Measurements from ENCODE around the gene CPSF3. TPM values are rescaled to one million over a fixed set of nuclear protein-coding genes. Genes with fewer than 3 reads are reported as not detected.

The CPSF3 gene
- total and polyA plus RNA-seq, 2 of the 4 experiments (the other 2 are of a cell fraction) = 29.2 to 64.5 TPM

- H2AK9ac ChIP-seq (replicated peaks; ENCODE audit: low read depth, low read length, poor library complexity) = no peak overlapping the region
- H2AK5ac ChIP-seq (ENCODE audit: low read depth, low read length) = no peak overlapping the region
- no TSS peak for BruUV-seq (replicated peaks)
- no peak overlapping the region for H2BK5ac ChIP-seq (ENCODE audit: low read depth, low read length, poor library complexity, severe bottlenecking)
- H4K8ac ChIP-seq (ENCODE audit: low read depth in 2 of 2, low read length in 2 of 2) = no peak overlapping the region
- dilution Hi-C loops (cut with HindIII; ENCODE audit: low sequenced_read_pairs, unreplicated experiment) = no loop called here
- ChIA-PET POLR2A (ENCODE audit: unreplicated experiment) (no interaction called here), CTCF (no interaction called here)
- H3K27ac ChIP-seq (ENCODE audit: insufficient read depth, low read length) = no peak overlapping the region
- H2BK120ac ChIP-seq (ENCODE audit: low read depth, low read length) = no peak overlapping the region
- H2AFZ ChIP-seq (replicated peaks; ENCODE audit: low read length, poor library complexity) = no peak overlapping the region
- H3K18ac ChIP-seq (ENCODE audit: low read depth, low read length) = no peak overlapping the region
- H3K23ac ChIP-seq (ENCODE audit: low read depth, low read length) = no peak overlapping the region
- in situ Hi-C loops (cut with MboI; ENCODE audit: low sequenced_read_pairs) = no loop called here
- DNase-seq (no peak), ATAC-seq (ENCODE audit: low read depth) (no peak)
- H3K4me2 ChIP-seq (ENCODE audit: low read depth, low read length) = no peak overlapping the region
- peaks cover 5% of the 10 kb centered on the region for H3K9me1 ChIP-seq (ENCODE audit: insufficient read depth, low read length)
- no peak overlapping the region for H2BK20ac ChIP-seq (ENCODE audit: low read depth, low read length)
- H2BK15ac ChIP-seq (ENCODE audit: low read depth, low read length) = no peak overlapping the region
- no peak overlapping the region for H3K4ac ChIP-seq (ENCODE audit: low read depth, low read length)
- peaks cover 7% of the 10 kb centered on the region for H3K4me1 ChIP-seq (ENCODE audit: control insufficient read depth, insufficient read depth, low read length)
- no peak overlapping the region for H3K9ac ChIP-seq (ENCODE audit: low read depth, low read length)
- intact Hi-C loops (cut with micrococcal nuclease) = no loop called here
- H3K79me1 ChIP-seq (ENCODE audit: low read depth in 1 of 2, low read length in 2 of 2) = peaks cover 22 to 85% of the 10 kb centered on the region in 2 experiments
- no peak overlapping the region for H4K91ac ChIP-seq (ENCODE audit: insufficient read depth, low read depth, low read length)
- peaks cover 21% of the 10 kb centered on the region; the same call in 1 of the 2 replicates for H4K20me1 ChIP-seq (ENCODE audit: insufficient read depth, low read length)
- WGBS, 2 experiments (ENCODE audit: extremely low coverage in 2 of 2, insufficient read length in 1 of 2) = 93% methylated on average over 3 of the region's 7 CpGs; no CpG with 5 or more reads in 1 of the 2 experiments
- no peak for TF ChIP-seq ELK1 (IDR thresholded peaks at IDR 0.05; ENCODE audit: borderline replicate concordance, low read depth, low read length)
- no peak for TF ChIP-seq CHD1 (IDR thresholded peaks at IDR 0.05; ENCODE audit: low read depth, low read length)
- no peak for TF ChIP-seq CEBPB (IDR thresholded peaks at IDR 0.05; ENCODE audit: low read depth, low read length)
- TF ChIP-seq SMC3 (IDR thresholded peaks at IDR 0.05; ENCODE audit: low read depth, low read length) = no peak
- no peak for TF ChIP-seq NFE2L2 (IDR thresholded peaks at IDR 0.05; ENCODE audit: low read depth, low read length)
- no peak for TF ChIP-seq FOS (IDR thresholded peaks at IDR 0.05; ENCODE audit: low read depth, low read length)
- TF ChIP-seq CTCF (conservative IDR thresholded peaks at IDR 0.05; ENCODE audit: low read depth, low read length) = no peak
- no peak for TF ChIP-seq USF2 (IDR thresholded peaks at IDR 0.05; ENCODE audit: low read depth, low read length)
- no peak for TF ChIP-seq MXI1 (IDR thresholded peaks at IDR 0.05; ENCODE audit: borderline replicate concordance, low read depth, low read length)
- no peak for TF ChIP-seq MAZ (IDR thresholded peaks at IDR 0.05; ENCODE audit: borderline replicate concordance, low read depth, low read length)
- no peak for TF ChIP-seq MAFK (IDR thresholded peaks at IDR 0.05; ENCODE audit: low read depth, low read length)
- TF ChIP-seq BHLHE40 (IDR thresholded peaks at IDR 0.05; ENCODE audit: low read depth, low read length) = no peak
- no peak for TF ChIP-seq RAD21 (IDR thresholded peaks at IDR 0.05; ENCODE audit: low read length)
- TF ChIP-seq RCOR1 (IDR thresholded peaks at IDR 0.05; ENCODE audit: insufficient replicate concordance, low read length) = no peak
- TF ChIP-seq POLR2A (IDR thresholded peaks at IDR 0.05; ENCODE audit: low read depth, low read length) = no peak
- TF ChIP-seq RFX5 (IDR thresholded peaks at IDR 0.05; ENCODE audit: low read depth, low read length) = no peak
- peaks cover 14% of the 10 kb centered on the region for H3K36me3 ChIP-seq (ENCODE audit: control insufficient read depth, insufficient read depth, low read length)
- H4K5ac ChIP-seq (ENCODE audit: low read depth, low read length) = no peak overlapping the region
- no peak overlapping the region for H3K4me3 ChIP-seq (ENCODE audit: insufficient read depth, low read depth, low read length)
- no peaks in the 10 kb centered on the region for H3K9me3 ChIP-seq (ENCODE audit: control insufficient read depth, insufficient read depth, low read length)
- no peak overlapping the region for H3K14ac ChIP-seq (replicated peaks; ENCODE audit: low read depth, low read length)
- H3K27me3 ChIP-seq (ENCODE audit: control insufficient read depth, insufficient read depth, low read length) = no peaks in the 10 kb centered on the region
- H3K56ac ChIP-seq (ENCODE audit: extremely low read depth, insufficient read depth, low read length) = no peak overlapping the region
Measured at GRCh38 chr2:9416962-9417316, 6.5 kb upstream of the CPSF3 start.

Data from IMR-90 (cell line).